NK-92 treated with Interleukin-12 subunit alpha and Interleukin-12 subunit beta, amount 100 ng/mL, for 24 hours (cell line): ENCODE measurements around the gene MALT1.
"Not testable (repeated sequence)": the region's sequence is repeated elsewhere in the genome, so short reads cannot be mapped to it uniquely, and the experiment has no call there.

Experiments
- DNase-seq: peaks from one replicate; lab custom pipeline; 2025; lab: John Stamatoyannopoulos, UW

MALT1 gene

DNA sequence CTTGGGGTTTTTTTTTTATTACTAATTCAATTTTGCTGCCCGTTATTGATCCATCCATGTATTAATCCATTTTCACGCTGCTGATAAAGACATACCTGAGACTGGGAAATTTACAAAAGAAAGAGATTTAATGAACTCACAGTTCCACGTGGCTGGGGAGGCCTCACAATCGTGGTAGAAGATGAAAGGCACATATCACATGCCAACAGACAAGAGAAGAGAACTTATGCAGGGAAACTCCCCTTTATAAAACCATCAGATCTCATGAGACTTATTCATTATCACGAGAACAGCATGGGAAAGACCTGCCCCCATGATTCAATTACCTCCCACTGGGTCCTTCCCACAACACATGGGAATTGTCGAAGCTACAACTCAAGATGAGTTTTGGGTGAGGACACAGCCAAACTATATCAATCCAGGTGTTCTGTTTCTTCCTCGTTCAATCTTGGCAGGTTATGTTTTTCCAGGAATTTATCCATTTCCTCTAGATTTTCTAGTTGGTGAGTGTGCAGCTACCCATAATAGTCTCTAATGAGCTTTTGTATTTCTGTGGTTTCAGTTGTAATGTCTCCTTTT, 18.0 kb upstream of the MALT1 start:
- DNase-seq: not testable (repeated sequence)

DNA sequence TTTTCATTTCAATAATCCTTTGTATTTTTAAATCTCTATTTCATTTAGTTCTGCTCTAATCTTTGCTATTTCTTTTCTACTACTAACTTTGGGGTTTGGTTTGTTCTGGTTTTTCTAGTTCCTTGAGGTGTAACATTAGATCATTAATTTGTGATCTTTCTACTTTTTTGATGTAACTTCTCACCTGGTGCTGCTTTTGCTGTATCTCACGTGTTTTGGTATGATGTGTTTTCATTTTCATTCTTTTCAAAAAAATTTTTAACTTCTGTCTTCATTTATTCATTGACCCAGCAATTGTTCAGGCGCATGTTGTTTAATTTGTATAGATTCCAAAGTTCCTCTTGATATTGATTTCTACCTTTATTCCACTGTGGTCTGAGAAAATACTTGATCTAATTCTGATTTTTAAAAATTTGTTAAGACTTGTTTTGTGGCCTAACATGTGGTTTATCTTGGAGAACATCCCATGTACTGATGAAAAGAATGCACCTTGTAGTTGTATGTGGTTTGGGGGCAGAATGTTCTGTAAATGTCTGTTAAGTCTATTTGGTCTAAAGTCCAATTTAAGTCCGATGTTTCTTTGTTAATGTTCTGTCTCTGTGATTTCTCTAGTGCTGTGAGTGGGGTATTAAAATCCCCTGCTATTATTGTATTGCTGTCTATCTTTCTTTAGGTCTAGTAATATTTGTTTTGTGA, 17.3 kb upstream of the MALT1 start:
- DNase-seq: no peak

- DNase-seq: no peak
These were observed 16.2 kb upstream of the MALT1 start for GRCh38 chr18:58654896-58655614.

DNA sequence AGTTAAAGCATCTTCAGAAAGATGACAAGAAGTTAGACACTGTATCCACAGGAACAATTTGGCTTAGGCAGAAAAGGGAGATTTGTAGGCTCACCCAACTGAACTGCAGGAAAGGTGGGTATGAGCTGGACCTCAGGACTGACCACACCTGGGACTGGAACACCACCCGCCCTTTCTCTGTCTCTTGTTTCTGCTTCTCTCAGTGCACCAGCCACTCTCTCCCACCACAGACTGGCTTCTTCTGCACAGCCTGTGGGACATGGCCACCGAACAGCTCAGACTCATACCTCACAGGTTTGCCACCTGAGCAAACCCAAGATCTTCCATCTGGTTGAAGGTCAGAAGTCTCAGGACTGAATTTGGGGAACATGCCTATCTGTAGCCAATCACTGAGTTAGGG, 14.2 kb upstream of the MALT1 start:
- DNase-seq: no peak

DNA sequence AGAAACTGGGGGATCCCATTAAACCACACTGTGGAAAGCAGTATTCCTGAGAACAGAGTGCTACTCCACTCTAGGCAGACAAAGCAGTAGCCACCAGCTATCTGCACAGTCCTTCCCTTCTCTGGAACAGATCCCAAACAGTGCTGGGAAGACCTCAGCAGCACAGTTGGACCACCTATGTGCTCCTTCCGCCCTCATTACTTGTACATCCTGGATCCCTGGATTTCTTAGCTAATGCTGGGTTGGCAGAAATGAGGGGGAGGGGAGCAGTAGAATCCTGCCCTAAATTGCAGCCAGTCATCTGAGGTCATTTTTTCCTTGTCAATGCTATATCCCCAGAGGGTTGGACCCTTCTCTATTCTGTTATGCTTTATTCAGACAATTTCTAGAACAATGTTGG, 13.8 kb upstream of the MALT1 start:
- DNase-seq: no peak

GRCh38 chr18:58659691-58660090, 11.6 kb upstream of the MALT1 start:
- DNase-seq: no peak

DNA sequence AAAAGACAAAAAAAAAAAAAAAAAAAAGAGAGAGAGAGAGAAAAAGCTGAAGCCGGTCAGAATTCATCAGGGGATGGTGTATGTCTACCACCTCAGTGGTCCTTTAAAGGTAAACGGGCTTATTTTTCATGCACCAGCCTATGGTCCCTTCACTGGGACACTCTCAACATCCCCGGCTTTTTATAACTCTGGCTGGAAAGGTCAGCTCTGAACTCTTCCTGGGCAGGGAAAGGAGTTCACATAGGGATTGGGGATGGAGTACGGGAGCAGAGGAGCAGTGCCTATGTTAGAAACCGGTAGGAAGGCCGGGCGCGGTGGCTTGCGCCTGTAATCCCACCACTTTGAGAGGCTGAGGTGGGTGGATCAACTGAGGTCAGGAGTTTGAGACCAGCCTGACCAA, 10.3 kb upstream of the MALT1 start:
- no peak for DNase-seq

DNA sequence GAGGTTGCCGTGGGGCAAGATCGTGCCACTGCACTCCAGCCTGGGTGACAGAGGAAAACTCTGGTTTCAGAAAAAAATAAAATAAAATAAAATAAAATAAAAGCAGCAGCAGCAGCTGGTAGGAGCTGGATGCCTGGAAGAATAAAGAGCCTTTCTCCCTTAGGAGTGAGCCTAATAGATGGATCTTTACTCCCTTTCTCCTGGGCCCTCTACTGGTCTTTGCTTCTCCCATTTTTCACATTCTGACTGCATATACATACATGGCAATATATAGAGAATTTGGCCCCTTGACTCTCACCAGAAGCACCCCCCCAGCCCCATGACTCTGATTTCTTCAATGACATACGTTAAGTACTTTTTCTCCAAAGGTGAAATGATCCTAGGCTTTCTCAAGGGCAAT, 9.8 kb upstream of the MALT1 start:
- no peak for DNase-seq

DNA sequence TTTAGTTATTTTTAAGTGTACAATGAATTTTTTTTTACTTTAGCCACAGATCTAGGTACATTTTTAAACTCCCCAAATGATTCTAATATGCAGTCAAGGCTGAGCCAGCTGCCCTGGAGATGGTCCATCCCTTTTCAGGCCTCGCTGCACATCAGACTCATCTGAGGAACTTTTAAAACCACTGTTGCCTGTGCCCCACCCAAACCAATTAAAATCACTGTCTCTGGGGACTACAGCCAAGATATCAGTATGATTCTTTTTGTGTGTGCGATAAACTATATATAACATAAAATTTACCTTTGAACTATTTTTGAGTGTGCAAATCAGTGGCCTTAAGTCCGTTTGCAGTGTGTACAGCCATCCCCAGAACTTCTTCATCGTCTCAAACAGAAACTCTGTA, 9.1 kb upstream of the MALT1 start:
- DNase-seq: no peak

DNA sequence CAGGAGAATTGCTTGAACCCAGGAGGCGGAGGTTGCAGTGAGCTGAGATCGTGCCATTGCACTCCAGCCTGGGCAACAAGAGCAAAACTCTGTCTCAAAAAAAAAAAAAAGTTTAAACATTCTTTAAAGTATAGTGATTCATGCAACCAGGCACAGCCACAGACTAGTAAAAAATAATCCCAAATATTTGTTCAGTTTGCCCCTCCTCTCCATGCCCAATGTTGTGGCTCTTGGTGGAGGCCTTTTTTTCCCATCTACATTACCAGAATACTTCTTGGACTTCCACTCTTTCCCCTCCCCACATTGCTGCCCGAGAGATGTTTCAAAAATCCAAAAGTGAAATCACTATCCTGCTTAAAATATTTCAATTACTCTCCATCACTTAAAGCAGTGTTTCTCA, 5.1 kb upstream of the MALT1 start:
- DNase-seq: no peak

- DNase-seq: no peak
These were observed 3.1 kb upstream of the MALT1 start for GRCh38 chr18:58668211-58668610.

- DNase-seq: no peak
These were observed 2.4 kb upstream of the MALT1 start for GRCh38 chr18:58668897-58669296.

DNA sequence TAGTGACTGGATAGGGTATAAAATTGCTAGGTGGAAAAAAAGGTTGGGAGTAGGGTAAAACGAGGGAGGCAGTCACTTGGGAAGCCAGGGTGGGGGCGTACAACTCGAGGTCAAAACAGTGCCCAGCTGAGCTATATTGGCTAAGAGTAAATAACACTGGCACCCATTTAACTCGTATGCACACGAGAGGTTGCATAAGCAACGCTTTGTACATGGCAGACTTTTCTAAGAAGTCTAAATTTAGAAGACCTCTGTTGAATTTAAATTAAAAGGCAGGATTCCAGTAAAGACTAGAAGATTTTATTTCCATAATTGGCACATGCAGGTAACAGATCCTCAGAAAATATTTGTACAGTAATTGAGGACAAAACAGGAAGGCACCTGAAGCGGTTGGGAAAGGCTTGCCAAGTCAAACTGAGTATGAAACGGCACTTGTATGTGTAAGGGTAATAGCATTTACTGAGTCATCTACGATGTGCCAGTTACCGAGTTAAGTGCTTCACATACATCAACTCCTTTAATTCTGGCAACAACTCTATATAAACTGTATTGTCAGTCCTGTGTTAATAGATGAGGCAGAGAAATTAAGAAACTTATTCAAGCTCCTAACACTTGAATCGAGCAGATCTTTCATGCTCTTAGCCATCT, 1.4 kb upstream of the MALT1 start:
- DNase-seq: no peak

DNA sequence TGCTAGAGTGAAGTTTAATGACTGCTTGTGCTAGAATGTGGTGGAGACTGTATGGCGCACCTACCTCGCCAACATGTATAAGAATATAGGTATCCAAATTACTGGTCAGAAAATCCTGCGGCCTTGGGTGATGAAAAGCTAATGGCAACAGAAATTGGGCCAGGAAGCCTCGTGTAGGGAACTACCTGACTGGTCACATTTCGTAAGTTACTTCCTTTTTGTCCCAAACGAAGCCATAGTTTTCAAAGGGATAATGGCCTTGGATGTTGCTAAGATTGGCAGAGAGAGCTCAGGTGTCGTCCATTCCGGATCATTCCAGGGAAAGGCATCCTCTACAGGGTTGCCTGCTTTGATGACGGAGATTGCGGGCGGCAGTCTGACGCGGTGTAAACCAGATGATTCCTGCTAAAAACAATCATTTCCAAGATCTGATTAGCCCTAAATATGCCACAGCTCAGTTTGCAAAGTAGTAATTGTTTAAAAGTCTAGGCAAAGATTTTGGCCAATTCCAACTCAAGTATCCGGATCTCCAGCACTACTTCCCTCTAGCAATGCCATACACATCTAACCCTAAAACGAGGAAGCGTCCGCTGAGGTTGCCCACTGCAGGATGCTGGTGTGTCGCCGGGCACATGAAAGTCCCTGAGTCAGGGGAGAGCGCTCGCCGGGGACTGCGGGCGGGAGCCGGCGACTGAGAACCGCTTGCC, 708 bp upstream of the MALT1 start:
- DNase-seq: no peak

DNA sequence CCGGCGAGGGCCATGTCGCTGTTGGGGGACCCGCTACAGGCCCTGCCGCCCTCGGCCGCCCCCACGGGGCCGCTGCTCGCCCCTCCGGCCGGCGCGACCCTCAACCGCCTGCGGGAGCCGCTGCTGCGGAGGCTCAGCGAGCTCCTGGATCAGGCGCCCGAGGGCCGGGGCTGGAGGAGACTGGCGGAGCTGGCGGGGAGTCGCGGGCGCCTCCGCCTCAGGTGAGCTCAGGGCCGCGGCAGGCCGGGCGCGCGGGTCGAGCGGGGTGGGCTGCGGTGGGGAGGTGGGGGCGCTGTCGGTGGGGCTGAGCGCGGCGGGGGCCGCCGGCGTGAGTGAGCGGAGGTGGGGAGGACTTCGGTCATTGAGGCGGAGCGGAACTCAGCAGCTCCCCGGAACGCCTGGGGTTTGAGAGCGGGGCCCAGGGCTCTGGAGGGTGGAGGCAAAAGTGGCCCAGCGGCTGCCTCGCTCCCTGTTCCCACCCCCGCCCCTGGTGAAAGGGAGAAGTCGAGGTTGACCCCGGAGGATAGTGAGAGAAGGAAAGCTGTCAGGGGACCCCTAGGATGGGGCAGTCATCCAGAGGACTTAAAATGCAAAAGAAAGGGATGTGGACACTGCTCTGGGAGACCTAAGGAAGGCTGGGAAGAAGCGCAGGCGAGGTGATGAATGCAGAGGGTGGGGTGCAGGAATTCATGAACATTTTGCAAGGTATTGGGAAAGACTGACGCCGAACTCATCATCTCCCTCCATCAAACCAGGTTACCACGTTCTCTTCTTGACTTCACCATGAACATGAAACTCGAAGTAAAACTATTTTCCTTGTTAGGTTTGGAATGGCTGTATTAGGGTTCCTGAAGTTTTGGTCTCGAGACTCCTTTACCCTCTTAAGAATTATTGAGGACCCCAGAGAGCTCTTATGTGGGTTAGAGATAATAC, 633 bp downstream of the MALT1 start:
- DNase-seq: peak; percentile 61

- no peak for DNase-seq
These were observed 2.9 kb downstream of the MALT1 start for GRCh38 chr18:58674159-58674558.

DNA sequence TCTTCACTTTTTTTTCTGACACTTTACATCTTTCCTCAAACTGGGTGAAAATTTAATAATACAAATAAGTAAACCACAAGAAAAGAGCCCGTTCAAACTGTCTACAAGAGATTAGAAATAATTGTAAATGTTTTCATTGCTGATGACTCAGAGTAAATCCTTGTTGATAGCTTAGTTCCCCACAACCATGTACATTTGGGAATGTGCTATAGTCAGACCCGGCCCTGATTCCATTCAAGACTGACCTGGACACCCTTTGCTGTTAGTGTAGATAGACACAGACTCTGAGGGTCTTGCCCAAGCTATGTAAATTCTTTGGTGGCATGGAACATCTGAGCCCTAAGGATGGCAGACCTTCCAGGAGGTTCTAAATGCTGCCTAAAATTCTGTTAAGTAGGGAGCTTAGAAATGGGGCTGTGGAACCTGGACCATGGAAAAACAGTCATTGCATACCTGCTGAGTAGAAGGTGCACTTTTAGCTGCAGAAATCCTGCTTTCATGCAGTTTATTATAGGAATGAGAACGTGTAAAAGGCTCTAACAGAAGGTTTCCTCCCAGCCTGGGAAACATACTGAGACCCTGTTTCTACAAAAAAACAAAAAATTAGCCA, 3.7 kb downstream of the MALT1 start:
- no peak for DNase-seq

DNA sequence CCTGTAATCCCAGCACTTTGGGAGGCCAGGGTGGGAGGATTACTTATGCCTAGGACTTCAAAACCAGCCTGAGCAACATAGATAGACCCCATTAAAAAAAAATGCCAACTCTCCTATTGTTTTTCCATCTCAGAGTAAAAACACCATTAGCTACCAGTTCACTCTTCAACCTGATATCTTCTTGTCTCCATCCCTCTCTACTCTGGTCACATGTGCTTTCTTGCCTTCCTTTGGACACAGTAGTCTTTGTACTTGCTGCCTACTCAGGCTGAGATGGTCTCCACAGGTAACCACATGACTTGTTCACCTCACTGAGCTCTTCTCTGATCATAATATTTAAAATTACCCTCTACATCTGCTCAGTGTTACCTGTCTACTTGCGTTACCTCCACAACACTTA, 5.0 kb downstream of the MALT1 start:
- DNase-seq: no peak

GRCh38 chr18:58682429-58683069, 11.3 kb downstream of the MALT1 start:
- DNase-seq: no peak

- no peak for DNase-seq
These were observed 16.6 kb downstream of the MALT1 start for GRCh38 chr18:58687871-58688308.
